Ishikawa (cell line): ENCODE measurements around the gene SAV1.

Experiments used
- CEBPB ChIP-seq: IDR thresholded peaks from 2 replicates; pipeline ENCODE4 v1.6.1; 2012
- CREB1 ChIP-seq: IDR thresholded peaks from 2 replicates; pipeline ENCODE4 v1.6.1; 2012; ENCODE audit warnings: low read depth
- EGR1 ChIP-seq: IDR thresholded peaks from 2 replicates; pipeline ENCODE4 v1.6.1; 2012
- EP300 ChIP-seq: IDR thresholded peaks from 2 replicates; pipeline ENCODE4 v1.6.1; 2012; ENCODE audit warnings: borderline replicate concordance
- NFIC ChIP-seq: IDR thresholded peaks from 2 replicates; pipeline ENCODE4 v1.6.1; 2012
- RAD21 ChIP-seq: IDR thresholded peaks from 2 replicates; pipeline ENCODE4 v1.6.1; 2012; ENCODE audit warnings: low read depth
- TAF1 ChIP-seq: IDR thresholded peaks from 2 replicates; pipeline ENCODE4 v1.6.1; 2012; ENCODE audit warnings: low read depth, mild to moderate bottlenecking
- TCF12 ChIP-seq: IDR thresholded peaks from 2 replicates; pipeline ENCODE4 v1.6.1; 2012; ENCODE audit warnings: low read depth
- TEAD4 ChIP-seq: IDR thresholded peaks from 2 replicates; pipeline ENCODE4 v1.6.1; 2012
- YY1 ChIP-seq: IDR thresholded peaks from 2 replicates; pipeline ENCODE4 v1.6.1; 2012; ENCODE audit warnings: low read depth
- ZBTB7A ChIP-seq: IDR thresholded peaks from 2 replicates; pipeline ENCODE4 v1.6.1; 2012; ENCODE audit warnings: low read depth
- TF ChIP-seq, protein P1 (sequence below): IDR thresholded peaks from 2 replicates; pipeline ENCODE4 v1.6.1; 2012
- TF ChIP-seq, protein P2 (sequence below): IDR thresholded peaks from 2 replicates; pipeline ENCODE4 v1.6.1; 2012
- TF ChIP-seq, protein P3 (sequence below): IDR thresholded peaks from 2 replicates; pipeline ENCODE4 v1.6.1; 2012; ENCODE audit warnings: low read depth, mild to moderate bottlenecking

Gene SAV1

DNA sequence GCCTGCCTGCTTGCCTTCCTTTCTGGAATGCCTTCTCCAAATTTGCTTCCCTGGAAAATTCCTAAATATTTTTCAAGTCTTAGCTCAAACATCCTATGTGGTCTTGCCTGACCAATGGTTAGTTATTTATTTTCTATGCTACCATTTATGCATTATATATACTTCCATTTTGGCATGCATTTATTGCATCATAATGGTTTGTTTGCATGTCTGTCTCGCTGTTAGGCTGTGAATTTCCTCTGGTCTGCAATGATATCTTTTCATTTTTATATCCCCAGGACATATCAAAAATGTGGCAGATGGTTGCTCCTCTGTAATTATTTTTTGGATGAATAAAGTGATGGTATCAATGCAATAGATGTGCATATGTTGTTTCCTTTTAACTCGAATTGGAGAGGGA is 77.6 kb downstream of the SAV1 start:
- no peak for TF ChIP-seq CREB1
- TF ChIP-seq TAF1, result no peak
- TF ChIP-seq YY1, result no peak
- TF ChIP-seq EP300, result no peak
- no peak for TF ChIP-seq TCF12
- TF ChIP-seq, protein P1, sequence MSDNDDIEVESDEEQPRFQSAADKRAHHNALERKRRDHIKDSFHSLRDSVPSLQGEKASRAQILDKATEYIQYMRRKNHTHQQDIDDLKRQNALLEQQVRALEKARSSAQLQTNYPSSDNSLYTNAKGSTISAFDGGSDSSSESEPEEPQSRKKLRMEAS, result no peak
- TF ChIP-seq CEBPB, result no peak
- no peak for TF ChIP-seq NFIC
- no peak for TF ChIP-seq TEAD4
- TF ChIP-seq EGR1, result no peak
- TF ChIP-seq RAD21, result no peak
- TF ChIP-seq, protein P2, sequence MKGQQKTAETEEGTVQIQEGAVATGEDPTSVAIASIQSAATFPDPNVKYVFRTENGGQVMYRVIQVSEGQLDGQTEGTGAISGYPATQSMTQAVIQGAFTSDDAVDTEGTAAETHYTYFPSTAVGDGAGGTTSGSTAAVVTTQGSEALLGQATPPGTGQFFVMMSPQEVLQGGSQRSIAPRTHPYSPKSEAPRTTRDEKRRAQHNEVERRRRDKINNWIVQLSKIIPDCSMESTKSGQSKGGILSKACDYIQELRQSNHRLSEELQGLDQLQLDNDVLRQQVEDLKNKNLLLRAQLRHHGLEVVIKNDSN, result no peak
- TF ChIP-seq ZBTB7A, result no peak
- TF ChIP-seq, protein P3, sequence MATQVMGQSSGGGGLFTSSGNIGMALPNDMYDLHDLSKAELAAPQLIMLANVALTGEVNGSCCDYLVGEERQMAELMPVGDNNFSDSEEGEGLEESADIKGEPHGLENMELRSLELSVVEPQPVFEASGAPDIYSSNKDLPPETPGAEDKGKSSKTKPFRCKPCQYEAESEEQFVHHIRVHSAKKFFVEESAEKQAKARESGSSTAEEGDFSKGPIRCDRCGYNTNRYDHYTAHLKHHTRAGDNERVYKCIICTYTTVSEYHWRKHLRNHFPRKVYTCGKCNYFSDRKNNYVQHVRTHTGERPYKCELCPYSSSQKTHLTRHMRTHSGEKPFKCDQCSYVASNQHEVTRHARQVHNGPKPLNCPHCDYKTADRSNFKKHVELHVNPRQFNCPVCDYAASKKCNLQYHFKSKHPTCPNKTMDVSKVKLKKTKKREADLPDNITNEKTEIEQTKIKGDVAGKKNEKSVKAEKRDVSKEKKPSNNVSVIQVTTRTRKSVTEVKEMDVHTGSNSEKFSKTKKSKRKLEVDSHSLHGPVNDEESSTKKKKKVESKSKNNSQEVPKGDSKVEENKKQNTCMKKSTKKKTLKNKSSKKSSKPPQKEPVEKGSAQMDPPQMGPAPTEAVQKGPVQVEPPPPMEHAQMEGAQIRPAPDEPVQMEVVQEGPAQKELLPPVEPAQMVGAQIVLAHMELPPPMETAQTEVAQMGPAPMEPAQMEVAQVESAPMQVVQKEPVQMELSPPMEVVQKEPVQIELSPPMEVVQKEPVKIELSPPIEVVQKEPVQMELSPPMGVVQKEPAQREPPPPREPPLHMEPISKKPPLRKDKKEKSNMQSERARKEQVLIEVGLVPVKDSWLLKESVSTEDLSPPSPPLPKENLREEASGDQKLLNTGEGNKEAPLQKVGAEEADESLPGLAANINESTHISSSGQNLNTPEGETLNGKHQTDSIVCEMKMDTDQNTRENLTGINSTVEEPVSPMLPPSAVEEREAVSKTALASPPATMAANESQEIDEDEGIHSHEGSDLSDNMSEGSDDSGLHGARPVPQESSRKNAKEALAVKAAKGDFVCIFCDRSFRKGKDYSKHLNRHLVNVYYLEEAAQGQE, result no peak
